Hematopoietic multipotent progenitor cell treated with erythropoietin and hydrocortisone succinate and interleukin-3 and kit ligand, for 17 days (in vitro differentiated cells): ENCODE measurements around the gene QDPR.
"Not testable (repeated sequence)": the region's sequence is repeated elsewhere in the genome, so short reads cannot be mapped to it uniquely, and the experiment has no call there.

Experiments used
- DNase-seq: peaks from one replicate; pipeline ENCODE4 v3.0.0-alpha.2; 2015; ENCODE audit warnings: low spot score

QDPR gene

GRCh38 chr4:17511950-17512795 is at the start of gene QDPR:
Gene QDPR (minus strand): TSS chr4:17512090. CDS start chr4:17512054, 36 bp downstream.
- DNase-seq = peak; percentile 44

GRCh38 chr4:17561195-17561909 is 49.5 kb upstream of the QDPR start:
- no peak for DNase-seq

GRCh38 chr4:17560065-17560673 is 48.3 kb upstream of the QDPR start:
- no peak for DNase-seq

- no peak for DNase-seq
These were observed 47.8 kb upstream of the QDPR start for GRCh38 chr4:17559709-17560048.

- no peak for DNase-seq
These were observed 47.2 kb upstream of the QDPR start for GRCh38 chr4:17558941-17559708.

GRCh38 chr4:17557880-17558279 is 46.0 kb upstream of the QDPR start:
- no peak for DNase-seq

GRCh38 chr4:17556498-17556897 is 44.6 kb upstream of the QDPR start:
- no peak for DNase-seq

GRCh38 chr4:17554568-17554967 is 42.7 kb upstream of the QDPR start:
- DNase-seq = no peak

GRCh38 chr4:17552427-17552826 is 40.5 kb upstream of the QDPR start:
- DNase-seq = no peak

- DNase-seq = no peak
These were observed 38.7 kb upstream of the QDPR start for GRCh38 chr4:17550549-17550948.

- no peak for DNase-seq
These were observed 34.8 kb upstream of the QDPR start for GRCh38 chr4:17546678-17547077.

GRCh38 chr4:17546222-17546621 is 34.3 kb upstream of the QDPR start:
- no peak for DNase-seq

- DNase-seq = no peak
These were observed 33.7 kb upstream of the QDPR start for GRCh38 chr4:17545374-17546140.

- no peak for DNase-seq
These were observed 32.9 kb upstream of the QDPR start for GRCh38 chr4:17544831-17545234.

GRCh38 chr4:17544205-17544604 is 32.3 kb upstream of the QDPR start:
- DNase-seq = no peak

GRCh38 chr4:17537060-17537459 is 25.2 kb upstream of the QDPR start:
- DNase-seq = not testable (repeated sequence)

GRCh38 chr4:17535906-17536305 is 24.0 kb upstream of the QDPR start:
- no peak for DNase-seq

GRCh38 chr4:17535242-17535641 is 23.4 kb upstream of the QDPR start:
- DNase-seq = no peak

- no peak for DNase-seq
These were observed 22.8 kb upstream of the QDPR start for GRCh38 chr4:17534705-17535104.

GRCh38 chr4:17531538-17532285 is 19.8 kb upstream of the QDPR start:
- no peak for DNase-seq
